GM19035 (cell line): ENCODE measurements around the gene FOSL2.

Experiments used
- ATAC-seq: cut with Tn5 transposase; IDR thresholded peaks from one replicate; pipeline ENCODE4 v1.9.1; 2021; ENCODE audit not compliant: unreplicated experiment

The FOSL2 gene

DNA sequence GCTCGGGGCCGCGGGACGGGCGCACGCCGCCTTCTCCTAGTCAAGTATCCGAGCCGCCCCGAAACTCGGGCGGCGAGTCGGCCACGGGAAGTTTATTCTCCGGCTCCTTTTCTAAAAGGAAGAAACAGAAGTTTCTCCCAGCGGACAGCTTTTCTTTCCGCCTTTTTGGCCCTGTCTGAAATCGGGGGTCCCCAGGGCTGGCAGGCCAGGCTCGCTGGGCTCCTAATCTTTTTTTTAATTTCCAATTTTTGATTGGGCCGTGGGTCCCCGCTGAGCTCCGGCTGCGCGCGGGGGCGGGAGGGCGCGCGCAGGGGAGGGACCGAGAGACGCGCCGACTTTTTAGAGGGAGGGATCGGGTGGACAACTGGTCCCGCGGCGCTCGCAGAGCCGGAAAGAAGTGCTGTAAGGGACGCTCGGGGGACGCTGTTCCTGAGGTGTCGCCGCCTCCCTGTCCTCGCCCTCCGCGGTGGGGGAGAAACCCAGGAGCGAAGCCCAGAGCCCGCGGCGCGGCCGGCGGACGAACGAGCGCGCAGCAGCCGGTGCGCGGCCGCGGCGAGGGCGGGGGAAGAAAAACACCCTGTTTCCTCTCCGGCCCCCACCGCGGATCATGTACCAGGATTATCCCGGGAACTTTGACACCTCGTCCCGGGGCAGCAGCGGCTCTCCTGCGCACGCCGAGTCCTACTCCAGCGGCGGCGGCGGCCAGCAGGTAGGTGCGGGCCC, 617 bp downstream of the FOSL2 start:
- ATAC-seq = no peak

DNA sequence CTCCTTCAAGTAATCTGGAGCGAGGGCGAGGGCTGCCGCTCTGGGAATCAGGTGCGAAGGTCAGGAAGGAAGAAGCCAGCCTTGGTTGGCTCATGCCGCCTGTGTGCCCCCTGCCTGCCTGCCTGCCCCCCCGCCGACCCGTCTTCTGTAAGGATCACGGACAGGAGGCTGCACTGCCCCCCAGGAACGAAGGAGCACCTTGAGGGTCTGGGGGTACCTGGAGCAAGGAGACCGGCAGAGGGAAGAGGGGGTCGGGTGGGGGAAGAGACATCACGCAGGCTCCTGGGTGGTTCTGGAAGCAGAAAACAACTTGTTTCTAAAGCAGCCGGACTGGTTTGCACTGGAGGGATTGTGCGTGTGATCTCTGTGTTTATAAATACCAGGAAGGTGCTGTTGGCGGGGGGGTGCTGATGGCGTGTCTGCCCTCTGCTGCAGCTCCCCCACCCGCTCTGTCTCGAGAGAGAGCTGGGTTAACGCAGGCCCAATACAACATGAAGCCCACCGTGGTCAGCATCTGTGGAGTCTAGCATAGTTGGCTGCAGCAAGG, 1.7 kb downstream of the FOSL2 start:
- ATAC-seq = no peak

DNA sequence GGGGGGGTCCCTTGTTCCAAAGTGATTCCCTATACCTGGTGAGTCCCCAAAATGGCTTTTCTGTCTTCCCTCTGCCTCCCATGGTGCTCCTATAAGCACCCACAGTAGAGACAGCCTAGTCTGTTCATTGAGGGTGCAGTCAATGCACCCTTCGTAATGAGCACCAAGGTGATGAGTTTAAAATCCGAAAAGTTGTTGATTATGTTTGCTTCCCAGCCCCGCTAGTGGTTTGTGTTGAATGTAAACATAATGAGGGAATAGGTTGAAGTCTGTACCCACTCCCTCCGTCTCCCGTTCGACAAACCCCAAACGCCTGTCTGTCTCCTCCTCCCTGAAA, 2.3 kb downstream of the FOSL2 start:
- ATAC-seq = no peak

DNA sequence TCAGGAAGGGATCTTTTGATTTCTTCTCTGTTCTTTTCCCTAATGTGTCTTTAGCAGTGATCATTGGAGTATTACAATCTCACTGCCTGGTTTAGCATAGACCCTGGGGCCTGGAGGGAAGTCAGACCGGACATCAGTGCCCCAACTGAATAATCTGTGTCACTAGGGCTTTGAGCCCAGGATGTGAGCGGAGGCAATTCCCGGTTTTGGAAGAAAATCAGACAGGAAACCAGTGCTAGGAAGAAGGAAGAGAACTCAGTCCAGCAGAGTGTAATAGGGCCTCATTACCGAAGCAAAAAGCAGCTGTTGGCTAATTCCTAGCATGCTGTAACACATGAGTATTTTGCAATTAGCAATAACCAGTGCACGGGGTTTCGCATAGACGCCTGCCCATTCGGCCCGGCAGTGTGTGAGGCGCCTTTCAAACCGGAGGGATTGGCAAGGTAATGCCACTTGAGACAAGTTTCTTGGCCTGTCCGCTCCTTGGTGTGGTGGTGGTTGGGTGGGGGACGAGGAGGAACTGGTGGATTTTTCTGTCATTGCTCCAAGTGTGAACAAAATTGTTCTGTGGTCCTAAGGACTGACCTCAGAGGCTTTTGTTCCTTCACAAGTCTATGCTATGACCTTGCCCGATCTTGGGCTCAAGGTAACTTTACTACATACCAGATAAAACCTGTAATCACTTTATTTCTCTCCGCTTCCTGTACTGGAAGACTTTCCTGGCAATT, 2.8 kb downstream of the FOSL2 start:
- no peak for ATAC-seq

DNA sequence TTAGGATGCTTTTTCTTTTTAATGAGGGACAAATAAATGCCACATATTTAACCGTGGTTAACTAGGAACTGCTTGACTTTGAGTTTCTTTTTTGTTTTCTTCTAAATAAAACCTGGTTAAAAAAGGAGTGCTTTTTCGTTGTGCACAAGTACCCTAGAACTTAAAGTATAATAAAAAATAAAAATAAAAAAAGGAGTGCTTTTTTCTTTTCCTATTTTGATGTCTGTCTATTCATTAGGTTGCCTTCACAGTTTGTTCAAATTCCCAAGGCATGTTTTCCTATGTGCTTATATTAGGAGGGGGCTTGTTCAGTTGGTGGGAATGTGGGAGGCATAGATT, 4.4 kb downstream of the FOSL2 start:
- no peak for ATAC-seq

DNA sequence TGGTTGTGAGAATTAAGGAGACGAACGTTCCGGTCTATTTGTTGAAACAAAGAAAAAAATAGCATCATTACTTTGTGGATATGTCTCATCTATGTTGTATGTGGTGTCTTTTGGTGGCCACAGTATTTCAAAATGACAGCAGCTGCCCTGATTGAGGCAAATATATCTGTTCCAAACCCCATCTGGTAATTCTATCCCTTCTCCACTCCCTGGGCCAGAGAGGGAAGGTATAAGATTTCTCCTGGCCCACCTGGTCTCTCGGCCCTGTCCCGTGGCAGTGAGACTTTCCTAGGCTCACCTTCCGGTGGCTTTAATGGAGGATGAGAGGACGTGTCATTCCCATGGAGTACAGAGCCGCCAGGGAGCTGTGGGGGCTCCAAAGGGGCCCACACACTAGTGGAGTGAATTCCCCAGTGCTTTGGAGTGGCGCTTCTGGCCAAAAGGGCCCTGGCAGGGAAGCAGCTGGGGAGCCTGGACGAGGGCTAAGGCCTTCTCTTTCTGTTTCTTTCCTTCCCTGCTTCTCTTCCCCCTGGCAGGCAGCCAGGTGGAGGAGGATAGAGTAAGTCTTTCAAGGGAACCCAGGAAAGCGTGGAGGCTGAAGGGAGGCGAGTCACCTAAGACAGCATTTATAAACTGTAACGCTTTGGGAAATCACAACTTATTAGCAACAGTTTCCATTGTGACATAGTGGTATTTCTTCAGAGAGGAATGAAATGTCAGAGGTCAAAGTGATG, 5.6 kb downstream of the FOSL2 start:
- no peak for ATAC-seq

DNA sequence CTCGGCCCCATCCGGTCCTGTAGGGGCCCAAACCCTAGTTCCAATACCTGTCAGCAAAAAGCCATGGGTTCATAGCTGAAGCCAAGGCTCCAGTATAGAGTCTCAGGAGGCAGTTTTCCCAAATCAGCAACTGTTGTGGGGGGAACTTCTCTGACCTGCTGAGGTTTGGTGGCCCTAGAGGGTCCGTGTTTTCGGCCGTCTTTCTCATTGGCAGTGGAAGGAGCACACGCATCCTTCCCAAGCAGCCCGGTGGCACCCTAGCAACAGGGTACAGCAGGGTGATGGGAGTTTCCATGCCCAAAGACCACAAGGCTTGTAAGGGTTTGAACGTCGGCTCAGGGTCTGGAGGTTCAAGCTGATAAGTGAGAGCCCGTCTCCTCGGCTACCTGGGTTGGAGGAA, 6.6 kb downstream of the FOSL2 start:
- no peak for ATAC-seq

DNA sequence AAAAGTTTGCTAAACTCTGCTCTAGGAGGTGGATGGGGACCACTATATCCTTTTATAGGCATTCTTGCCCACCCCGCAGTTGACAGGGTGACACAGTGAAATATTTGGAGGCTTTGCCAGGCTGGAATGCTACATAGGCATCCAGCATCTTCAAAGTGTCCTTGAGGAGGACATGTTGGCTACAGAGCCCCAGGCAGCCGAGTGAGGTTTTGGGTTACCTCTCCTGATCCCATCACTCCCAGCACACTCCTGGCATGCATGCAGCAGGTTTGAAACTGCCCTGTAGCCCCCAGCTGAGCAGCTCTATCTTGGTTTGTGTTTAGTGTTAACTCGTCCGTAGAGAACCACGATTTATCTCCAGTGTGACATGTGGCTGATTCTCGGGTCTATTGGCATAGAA, 7.3 kb downstream of the FOSL2 start:
- ATAC-seq = no peak

DNA sequence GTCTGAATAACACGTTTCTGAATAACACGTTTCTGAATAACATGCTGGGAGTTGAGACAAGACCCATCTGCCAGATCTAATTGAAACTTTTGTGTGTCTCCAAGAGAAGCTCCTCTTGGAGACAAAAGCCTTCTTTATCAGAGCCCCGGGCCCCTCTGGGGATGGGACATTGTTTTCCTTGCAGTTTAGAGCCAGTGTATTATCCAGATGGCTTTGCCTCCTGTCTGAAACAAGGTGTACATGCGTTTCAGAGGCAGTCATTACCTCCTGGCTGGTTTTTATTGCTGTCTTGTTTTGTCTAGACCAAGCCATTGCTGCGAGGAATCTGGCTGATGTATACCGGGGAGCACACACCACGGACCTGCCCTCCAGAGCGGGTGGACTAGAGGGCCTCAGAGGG, 7.8 kb downstream of the FOSL2 start:
- no peak for ATAC-seq

DNA sequence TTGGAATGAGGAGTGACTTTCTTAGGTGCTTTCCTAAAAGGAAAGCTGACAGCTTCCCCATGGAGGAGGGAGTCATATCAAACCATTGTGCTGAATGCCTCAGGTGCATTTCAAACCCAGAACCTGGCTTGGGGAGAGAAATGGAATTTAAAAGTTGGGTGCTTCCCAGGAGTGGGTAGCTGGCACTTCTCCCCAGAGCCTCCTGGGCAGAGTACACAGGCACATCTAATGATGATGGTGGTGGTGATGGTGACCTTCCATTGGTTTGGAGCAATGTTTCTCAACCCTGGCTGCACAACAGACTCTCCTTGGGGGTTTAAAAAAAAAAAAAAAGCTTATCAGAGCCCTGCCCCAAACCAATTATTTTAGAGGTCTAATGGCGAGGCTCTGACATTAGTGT, 8.3 kb downstream of the FOSL2 start:
- no peak for ATAC-seq

DNA sequence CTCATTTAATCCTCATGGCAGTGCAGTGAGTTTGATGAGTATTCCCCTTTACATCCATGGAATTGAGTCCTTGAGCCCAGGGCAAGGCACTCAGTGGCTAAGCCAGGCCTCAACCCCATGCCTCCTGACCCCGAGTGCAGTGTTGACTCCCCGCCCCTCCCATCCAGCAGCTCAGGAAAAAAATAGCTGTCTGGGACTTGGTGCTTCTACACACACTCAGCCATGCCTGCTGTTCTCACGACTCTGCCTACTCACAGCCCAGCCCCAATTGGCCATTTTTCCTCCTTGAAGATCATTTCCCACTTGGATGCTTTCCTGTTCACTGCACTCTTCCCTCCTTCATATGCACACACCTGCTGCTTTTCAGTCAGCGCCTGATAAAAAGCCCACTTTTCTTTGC, 8.8 kb downstream of the FOSL2 start:
- ATAC-seq = no peak

DNA sequence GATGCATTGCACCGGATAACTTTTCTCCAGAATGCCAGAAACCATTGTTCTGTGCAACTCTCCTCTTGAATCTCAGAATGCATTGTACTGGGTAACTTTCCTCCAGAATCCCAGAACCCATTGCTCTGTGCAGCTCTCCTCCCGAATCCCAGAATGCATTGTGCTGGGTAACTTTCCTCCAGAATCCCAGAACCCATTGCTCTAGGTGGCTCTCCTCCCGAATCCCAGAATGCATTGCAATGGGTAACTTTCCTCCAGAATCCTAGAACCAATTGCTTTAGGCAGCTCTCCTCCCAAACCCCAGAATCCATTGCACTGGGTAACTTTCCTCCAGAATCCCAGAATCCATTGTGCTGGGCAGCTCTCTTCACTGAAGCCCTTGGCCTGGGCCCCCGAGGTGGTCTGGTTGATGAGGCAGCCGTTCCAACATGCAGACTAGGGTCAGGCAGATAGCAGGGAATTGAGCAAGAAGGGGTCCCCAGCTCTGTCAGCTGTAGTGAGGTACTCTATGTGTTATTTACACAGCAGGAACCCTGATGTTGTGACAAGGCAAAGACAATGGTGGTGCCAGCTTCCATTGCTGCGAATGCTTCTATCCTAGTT, 9.4 kb downstream of the FOSL2 start:
- no peak for ATAC-seq

DNA sequence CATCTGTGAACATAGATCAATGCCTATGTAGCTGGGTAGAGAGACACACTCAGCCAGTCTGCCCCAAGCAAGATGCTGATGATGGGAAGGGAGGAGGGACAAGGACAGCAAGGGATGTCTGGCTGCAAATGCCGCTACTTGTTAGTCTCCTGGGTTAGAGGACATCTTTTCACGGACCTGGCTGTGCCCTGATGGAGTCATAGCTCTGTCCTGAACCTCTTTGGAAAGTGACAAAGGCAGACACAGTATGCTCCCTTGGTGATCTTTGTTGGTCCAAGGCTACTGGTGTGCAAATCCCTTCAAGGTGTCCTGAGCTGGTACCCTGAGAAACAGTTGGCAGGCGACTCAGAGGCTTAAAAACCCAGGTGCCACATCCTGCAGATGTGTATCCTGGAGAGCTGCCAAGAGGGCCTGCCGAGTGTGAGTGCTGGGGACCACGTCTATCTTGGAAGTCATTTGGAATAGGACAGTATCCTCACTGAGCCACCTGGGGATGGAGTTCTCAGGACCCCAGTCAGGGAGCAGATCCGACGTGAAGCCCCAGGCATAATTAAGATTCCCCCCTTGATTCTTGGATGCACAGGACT, 10.8 kb downstream of the FOSL2 start:
- ATAC-seq = no peak

DNA sequence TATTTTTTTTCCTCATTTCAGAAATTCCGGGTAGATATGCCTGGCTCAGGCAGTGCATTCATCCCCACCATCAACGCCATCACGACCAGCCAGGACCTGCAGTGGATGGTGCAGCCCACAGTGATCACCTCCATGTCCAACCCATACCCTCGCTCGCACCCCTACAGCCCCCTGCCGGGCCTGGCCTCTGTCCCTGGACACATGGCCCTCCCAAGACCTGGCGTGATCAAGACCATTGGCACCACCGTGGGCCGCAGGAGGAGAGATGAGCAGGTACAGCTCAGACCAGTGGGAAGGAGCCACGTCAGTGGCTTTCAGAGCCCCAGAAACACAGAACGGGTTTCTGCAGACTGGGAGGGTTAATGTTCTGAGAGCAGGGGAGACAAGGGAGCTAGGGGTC, 11.4 kb downstream of the FOSL2 start:
- ATAC-seq = no peak

DNA sequence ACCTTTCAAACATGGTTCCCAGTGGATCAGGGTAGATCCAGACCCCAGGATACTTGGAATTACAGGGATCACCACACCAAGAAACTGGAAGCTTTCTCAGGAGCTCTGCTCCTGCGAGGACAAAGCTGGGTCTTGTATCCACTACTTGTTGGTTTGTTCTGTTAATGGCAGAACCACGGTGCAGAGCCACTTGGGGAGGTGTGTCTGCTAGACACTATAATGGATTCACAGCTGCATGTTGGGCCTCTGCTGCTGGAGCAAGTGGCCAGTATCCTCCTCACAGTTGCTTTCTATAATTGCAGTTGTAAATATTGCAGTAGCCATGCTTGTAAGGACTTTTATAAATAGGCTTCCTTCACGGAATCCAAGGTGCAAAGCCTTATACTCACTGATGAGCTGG, 12.9 kb downstream of the FOSL2 start:
- no peak for ATAC-seq

DNA sequence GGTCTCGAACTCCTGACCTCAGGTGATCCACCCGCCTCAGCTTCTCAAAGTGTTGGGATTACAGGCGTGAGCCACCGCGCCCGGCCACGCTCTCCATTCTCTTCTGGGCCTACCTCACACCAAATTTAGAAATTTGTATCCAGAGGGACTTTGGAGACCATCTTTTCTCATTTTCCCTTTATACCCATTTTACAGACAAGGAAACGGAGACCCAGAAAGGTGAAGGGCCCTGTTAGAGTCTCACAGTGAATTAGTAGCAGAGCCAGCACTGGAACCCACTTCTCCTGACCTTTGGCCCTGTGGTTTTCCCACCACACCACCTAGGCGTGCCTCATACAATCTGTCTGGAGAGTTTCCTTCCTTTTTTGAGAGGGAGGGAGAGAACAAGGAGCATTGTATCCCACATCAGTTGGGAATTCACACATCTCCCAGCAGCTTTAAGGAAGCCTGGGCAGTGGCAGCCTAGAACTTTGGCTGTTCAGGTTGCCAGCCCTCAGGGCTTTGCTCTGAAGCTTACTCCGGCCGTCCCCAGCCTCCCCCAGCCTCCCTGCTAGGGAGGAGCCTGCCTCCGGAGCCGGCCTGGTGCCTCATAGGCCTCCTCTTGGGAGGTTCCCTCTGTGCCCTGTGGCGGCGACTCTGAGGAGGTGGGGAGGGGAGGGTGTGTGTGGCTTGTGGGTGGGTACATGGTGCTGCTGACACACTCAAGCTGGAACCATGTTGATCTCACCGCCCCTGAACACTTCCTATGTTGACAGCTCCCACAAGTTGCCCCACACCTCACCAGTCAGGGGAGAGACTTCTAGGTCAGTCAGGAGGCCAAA, 13.8 kb downstream of the FOSL2 start:
- no peak for ATAC-seq

DNA sequence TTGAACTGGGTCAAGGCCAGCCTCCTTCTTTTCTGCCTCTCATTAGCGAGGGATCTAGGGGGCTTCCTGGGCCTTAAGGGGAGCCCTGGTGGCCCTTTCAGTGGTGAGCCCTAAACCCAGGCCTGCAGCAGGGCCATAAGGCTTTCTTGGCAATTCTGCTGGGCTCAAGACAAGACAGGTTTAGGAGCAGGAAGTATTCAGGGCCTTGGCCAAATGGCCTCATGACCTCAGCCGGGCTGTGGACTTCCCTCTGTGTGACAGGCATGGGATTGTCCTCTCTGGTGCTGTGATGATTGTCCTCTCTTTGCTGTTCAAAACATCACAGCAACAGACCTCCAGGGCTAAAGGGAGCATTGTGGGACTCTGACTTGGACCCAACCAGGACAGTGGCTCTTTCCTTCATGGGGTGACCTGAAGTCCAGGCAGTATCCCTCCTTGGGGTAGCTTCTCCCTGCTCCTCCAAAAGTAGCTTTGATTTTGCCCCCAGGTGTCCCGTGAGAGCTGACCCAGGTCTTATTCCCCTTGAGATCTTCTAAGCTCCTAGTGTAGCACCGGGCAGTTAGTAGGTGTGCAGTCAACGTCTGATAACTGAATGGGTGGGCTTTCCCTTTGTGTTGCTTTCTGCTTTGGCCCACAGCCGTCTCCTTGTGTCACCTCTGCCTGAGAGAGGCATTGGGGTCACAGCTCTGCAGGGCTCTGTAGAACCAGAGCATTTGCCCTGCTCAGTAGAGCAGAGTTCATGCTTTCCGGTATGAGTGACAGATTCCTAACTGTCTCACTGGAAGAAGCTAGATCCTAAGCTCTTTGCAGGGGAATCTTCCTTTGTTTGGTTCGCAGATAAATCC, 14.7 kb downstream of the FOSL2 start:
- ATAC-seq = no peak

DNA sequence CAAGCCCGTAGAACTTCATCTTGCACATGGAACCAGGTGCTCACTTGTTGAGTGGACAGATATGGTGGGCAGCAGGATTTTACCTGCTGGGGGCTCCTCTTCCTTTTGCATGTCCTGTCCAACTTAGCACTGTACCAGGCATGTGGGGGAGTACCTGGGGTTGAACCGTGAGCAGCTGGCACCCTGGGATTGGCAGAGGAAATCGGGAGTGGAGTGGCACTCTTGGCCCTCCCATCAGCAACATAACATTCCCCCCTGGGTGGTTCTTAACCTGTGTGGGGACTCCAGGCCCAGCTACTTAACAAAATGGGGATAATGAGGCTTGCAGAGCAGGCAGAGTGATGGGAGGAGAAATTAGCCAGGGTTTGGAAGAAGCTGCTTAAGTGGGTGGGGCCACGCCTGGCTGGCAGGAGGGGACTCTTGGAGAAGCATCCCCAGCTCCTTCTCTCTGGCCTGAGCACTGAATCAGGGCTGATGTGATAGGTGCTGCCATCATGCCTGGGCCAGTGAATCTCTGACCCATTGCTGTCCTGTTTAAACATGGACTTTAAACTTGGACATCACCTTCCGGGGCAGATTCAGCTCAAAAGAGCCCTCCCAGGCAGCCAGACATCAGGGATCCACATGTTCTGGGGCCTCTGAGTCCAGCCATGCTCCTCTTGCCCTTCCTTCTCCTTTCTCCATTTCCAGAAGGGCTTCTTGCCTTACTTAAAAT, 15.5 kb downstream of the FOSL2 start:
- ATAC-seq = no peak
